Loucy (cell line): Measurements from ENCODE around the gene NXT1.

Source experiments
- H2AFZ ChIP-seq: fragments of 200-600 bp; sonication (generic); 2 replicates; pipeline ENCODE4 v1.6.0; 2016; ENCODE audit warnings: antibody characterized with exemption, mild to moderate bottlenecking, low read length, moderate library complexity
- H3F3A ChIP-seq: fragments of 200-600 bp; 2 replicates; pipeline ENCODE4 v1.6.0; 2016; ENCODE audit warnings: antibody characterized with exemption, low read depth, mild to moderate bottlenecking
- H3K27me3 ChIP-seq: fragments of 200-600 bp; sonication (generic); 2 replicates; pipeline ENCODE4 v1.6.1; 2014; ENCODE audit warnings: low read length, mild to moderate bottlenecking; ENCODE audit not compliant: insufficient read depth, poor library complexity, severe bottlenecking
- H3K36me3 ChIP-seq: fragments of 200-600 bp; sonication (generic); 2 replicates; pipeline ENCODE4 v1.6.1; 2016; ENCODE audit warnings: low read length; ENCODE audit not compliant: insufficient read depth
- H3K4me1 ChIP-seq: fragments of 200-600 bp; sonication (generic); 2 replicates; pipeline ENCODE4 v1.5.1; 2014; ENCODE audit warnings: low read length, mild to moderate bottlenecking; ENCODE audit not compliant: insufficient read depth, poor library complexity, severe bottlenecking
- H3K4me2 ChIP-seq: fragments of 200-600 bp; sonication (generic); 2 replicates; pipeline ENCODE4 v1.6.0; 2014; ENCODE audit warnings: antibody characterized with exemption, low read length, low read depth, mild to moderate bottlenecking; ENCODE audit not compliant: poor library complexity, severe bottlenecking
- H3K4me3 ChIP-seq: fragments of 200-600 bp; sonication (generic); 2 replicates; pipeline ENCODE4 v1.5.1; 2014; ENCODE audit warnings: low read length, mild to moderate bottlenecking, mixed read lengths; ENCODE audit not compliant: poor library complexity, severe bottlenecking
- H3K79me2 ChIP-seq: fragments of 200-600 bp; sonication (generic); 2 replicates; pipeline ENCODE4 v1.6.1; 2014; ENCODE audit warnings: low read length; ENCODE audit not compliant: insufficient read depth
- H3K9ac ChIP-seq: fragments of 200-600 bp; sonication (generic); 2 replicates; pipeline ENCODE4 v1.6.0; 2014; ENCODE audit warnings: mild to moderate bottlenecking, low read depth, low read length, moderate library complexity; ENCODE audit not compliant: poor library complexity, severe bottlenecking
- H3K9me2 ChIP-seq: fragments of 200-600 bp; sonication (generic); replicated peaks from 2 replicates; pipeline ENCODE4 v1.6.1; 2016; ENCODE audit warnings: low read depth, low read length, mixed read lengths
- H3K9me3 ChIP-seq: fragments of 200-600 bp; sonication (generic); 2 replicates; pipeline ENCODE4 v1.6.1; 2014; ENCODE audit warnings: mild to moderate bottlenecking, antibody characterized with exemption, low read length, low read depth; ENCODE audit not compliant: insufficient read depth
- H4K20me1 ChIP-seq: fragments of 200-600 bp; sonication (generic); 2 replicates; pipeline ENCODE4 v1.6.0; 2014; ENCODE audit warnings: antibody characterized with exemption, low read length, mild to moderate bottlenecking; ENCODE audit not compliant: insufficient read depth, poor library complexity, severe bottlenecking
- EZH2phosphoT487 ChIP-seq: fragments of 200-600 bp; IDR thresholded peaks from 2 replicates; pipeline ENCODE4 v1.6.1; 2018; ENCODE audit warnings: antibody characterized with exemption, mild to moderate bottlenecking, moderate library complexity, borderline replicate concordance
- TF ChIP-seq, protein P1 (sequence below): fragments of 200-600 bp; sonication (generic); conservative IDR thresholded peaks from 2 replicates; pipeline ENCODE4 v1.5.1; 2014; ENCODE audit warnings: mild to moderate bottlenecking, antibody characterized with exemption, low read length

Gene NXT1

DNA sequence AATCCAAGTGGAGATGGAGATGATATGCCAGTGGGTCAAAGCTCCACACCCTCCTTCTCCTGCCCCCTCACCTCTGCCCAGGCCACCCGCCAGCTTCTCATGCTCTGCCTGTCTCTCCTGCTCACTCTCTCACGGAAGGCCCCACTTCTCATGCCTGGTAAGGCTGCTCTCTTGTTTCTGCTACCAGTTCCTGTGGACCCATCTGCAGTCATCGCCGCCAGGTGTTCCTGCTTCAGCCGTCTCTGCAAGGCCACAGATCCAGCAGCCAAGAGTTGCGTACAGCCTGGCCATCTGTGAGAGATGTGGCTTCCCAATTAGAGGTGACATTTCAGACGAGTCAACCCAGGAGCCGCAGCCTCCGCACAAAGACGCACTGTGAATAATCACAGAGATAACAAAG is 40.8 kb upstream of the NXT1 start:
- H3K79me2 ChIP-seq, result no peaks in the 10 kb centered on the region
- no peaks in the 10 kb centered on the region for H3K27me3 ChIP-seq
- H3K4me2 ChIP-seq, result no peak overlapping the region
- peaks cover 4% of the 10 kb centered on the region; the same call in 1 of the 2 replicates for H3F3A ChIP-seq
- H3K4me1 ChIP-seq, result peaks cover 28% of the 10 kb centered on the region
- no peaks in the 10 kb centered on the region for H4K20me1 ChIP-seq
- H3K36me3 ChIP-seq, result no peaks in the 10 kb centered on the region
- H3K9me2 ChIP-seq, result no peaks in the 10 kb centered on the region
- TF ChIP-seq, protein P1, sequence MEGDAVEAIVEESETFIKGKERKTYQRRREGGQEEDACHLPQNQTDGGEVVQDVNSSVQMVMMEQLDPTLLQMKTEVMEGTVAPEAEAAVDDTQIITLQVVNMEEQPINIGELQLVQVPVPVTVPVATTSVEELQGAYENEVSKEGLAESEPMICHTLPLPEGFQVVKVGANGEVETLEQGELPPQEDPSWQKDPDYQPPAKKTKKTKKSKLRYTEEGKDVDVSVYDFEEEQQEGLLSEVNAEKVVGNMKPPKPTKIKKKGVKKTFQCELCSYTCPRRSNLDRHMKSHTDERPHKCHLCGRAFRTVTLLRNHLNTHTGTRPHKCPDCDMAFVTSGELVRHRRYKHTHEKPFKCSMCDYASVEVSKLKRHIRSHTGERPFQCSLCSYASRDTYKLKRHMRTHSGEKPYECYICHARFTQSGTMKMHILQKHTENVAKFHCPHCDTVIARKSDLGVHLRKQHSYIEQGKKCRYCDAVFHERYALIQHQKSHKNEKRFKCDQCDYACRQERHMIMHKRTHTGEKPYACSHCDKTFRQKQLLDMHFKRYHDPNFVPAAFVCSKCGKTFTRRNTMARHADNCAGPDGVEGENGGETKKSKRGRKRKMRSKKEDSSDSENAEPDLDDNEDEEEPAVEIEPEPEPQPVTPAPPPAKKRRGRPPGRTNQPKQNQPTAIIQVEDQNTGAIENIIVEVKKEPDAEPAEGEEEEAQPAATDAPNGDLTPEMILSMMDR, result no peak
- no peak for TF ChIP-seq EZH2phosphoT487
- H3K9ac ChIP-seq, result no peak overlapping the region
- H3K4me3 ChIP-seq, result no peak overlapping the region
- no peak overlapping the region for H2AFZ ChIP-seq
- no peaks in the 10 kb centered on the region for H3K9me3 ChIP-seq

DNA sequence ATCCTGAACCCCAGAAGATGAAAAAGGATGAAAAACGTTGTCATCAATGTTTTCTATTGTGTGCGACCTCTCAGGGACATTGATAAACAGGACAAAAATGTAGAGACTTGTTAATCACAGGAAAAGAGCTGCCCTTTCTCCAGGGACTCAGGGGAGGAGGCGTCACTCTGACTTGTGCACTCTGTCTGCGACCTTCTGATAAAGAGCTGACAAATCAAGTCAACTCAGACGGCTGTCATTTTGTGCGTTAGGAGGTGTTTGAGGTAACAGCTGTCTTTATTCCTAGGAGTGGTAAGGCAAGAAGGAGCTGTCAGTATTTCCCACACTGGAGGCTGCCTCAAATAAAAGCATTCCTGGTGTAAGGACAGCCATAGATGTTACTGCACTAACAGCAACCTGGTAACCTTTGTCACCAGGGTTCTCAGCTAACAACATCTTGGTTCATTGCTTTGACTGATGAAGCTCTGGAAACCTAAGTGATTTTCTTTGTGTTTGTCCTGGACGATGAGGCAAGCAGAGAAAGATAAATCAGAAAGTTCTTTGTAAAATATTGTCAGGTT is 38.6 kb upstream of the NXT1 start:
- no peaks in the 10 kb centered on the region for H3F3A ChIP-seq
- no peaks in the 10 kb centered on the region for H4K20me1 ChIP-seq
- H3K9me3 ChIP-seq, result no peaks in the 10 kb centered on the region
- no peak overlapping the region for H3K9ac ChIP-seq
- H3K36me3 ChIP-seq, result no peaks in the 10 kb centered on the region
- no peak overlapping the region for H3K4me3 ChIP-seq
- H3K79me2 ChIP-seq, result no peaks in the 10 kb centered on the region
- H3K4me2 ChIP-seq, result no peak overlapping the region
- no peaks in the 10 kb centered on the region for H3K9me2 ChIP-seq
- peaks cover 22% of the 10 kb centered on the region for H3K4me1 ChIP-seq
- no peaks in the 10 kb centered on the region for H3K27me3 ChIP-seq
- H2AFZ ChIP-seq, result no peak overlapping the region
- TF ChIP-seq, protein P1, result no peak
- no peak for TF ChIP-seq EZH2phosphoT487

DNA sequence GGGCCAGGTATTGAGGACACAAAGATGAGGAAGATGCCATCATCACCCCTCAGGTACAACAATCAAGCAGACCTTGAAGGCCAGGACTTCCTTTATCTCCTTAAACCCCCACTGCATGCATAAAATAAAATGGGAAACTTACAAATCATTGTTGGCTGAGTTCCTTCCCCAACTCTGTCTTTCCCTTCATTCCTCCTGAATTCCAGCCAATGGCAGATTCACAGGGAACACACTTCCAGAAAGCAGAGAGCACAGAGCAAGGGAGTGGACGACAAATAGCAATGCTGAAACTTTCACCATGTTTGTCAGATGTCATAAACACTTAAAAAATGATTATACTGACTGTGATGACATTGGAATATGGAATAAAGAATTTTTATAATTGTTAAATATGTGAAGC is 37.3 kb upstream of the NXT1 start:
- H3K9ac ChIP-seq, result no peak overlapping the region
- no peak overlapping the region for H3K4me3 ChIP-seq
- H2AFZ ChIP-seq, result no peak overlapping the region
- H3K4me1 ChIP-seq, result peaks cover 23% of the 10 kb centered on the region
- H3K36me3 ChIP-seq, result no peaks in the 10 kb centered on the region
- no peaks in the 10 kb centered on the region for H3K79me2 ChIP-seq
- no peaks in the 10 kb centered on the region for H3K9me3 ChIP-seq
- H3F3A ChIP-seq, result no peaks in the 10 kb centered on the region
- no peaks in the 10 kb centered on the region for H4K20me1 ChIP-seq
- no peak overlapping the region for H3K4me2 ChIP-seq
- no peaks in the 10 kb centered on the region for H3K9me2 ChIP-seq
- TF ChIP-seq EZH2phosphoT487, result no peak
- TF ChIP-seq, protein P1, result no peak
- no peaks in the 10 kb centered on the region for H3K27me3 ChIP-seq
